GM19035 (cell line): ENCODE results near the gene DCUN1D2.
"Not testable (repeated sequence)": the region's sequence is repeated elsewhere in the genome, so short reads cannot be mapped to it uniquely, and the experiment has no call there.

Experiments used
- ATAC-seq: cut with Tn5 transposase; IDR thresholded peaks from one replicate; pipeline ENCODE4 v1.9.1; 2021; ENCODE audit not compliant: unreplicated experiment

DCUN1D2 gene

DNA sequence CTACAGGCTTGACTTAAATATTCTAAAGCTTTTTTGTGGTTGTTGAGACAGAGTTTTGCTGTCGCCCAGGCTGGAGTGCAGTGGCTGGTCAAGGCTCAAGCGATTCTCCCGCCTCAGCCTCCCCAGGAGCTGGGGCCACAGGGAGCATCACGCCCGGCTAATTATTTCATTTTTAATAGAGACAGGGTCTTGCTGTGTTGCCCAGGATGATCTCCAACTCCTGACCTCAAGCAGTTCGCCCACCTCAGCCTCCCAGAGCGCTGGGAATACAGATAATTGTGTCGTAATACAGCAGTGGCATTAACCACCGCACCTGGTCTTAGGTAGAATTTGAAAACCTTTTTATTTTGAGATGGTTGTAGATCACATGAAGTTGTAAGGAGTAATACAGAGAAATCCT is 1.5 kb upstream of the DCUN1D2 start:
- no peak for ATAC-seq

DNA sequence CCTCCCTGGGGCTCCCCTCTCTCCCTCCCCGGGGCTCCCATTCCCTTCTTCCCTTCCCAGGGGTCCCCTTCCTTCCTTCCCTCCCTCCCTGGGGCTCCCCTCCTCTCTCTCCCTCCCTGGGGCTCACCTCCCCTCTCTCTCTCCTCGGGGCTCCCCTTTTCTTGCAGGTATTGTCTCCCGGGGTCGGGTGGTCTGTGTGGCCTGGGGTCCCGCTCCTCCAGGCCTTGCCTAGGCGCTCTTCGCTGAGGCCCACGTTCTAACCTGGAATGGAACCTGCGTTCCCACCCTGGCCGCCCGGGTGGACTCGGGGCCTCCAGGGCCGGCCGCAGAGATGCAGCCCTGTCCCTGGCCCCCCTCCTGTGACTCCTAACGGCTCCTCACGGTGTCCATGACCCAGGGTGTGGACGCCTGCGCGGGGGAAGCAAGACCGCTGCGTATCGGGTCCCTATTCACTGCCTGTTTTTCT is 940 bp upstream of the DCUN1D2 start:
- no peak for ATAC-seq

DNA sequence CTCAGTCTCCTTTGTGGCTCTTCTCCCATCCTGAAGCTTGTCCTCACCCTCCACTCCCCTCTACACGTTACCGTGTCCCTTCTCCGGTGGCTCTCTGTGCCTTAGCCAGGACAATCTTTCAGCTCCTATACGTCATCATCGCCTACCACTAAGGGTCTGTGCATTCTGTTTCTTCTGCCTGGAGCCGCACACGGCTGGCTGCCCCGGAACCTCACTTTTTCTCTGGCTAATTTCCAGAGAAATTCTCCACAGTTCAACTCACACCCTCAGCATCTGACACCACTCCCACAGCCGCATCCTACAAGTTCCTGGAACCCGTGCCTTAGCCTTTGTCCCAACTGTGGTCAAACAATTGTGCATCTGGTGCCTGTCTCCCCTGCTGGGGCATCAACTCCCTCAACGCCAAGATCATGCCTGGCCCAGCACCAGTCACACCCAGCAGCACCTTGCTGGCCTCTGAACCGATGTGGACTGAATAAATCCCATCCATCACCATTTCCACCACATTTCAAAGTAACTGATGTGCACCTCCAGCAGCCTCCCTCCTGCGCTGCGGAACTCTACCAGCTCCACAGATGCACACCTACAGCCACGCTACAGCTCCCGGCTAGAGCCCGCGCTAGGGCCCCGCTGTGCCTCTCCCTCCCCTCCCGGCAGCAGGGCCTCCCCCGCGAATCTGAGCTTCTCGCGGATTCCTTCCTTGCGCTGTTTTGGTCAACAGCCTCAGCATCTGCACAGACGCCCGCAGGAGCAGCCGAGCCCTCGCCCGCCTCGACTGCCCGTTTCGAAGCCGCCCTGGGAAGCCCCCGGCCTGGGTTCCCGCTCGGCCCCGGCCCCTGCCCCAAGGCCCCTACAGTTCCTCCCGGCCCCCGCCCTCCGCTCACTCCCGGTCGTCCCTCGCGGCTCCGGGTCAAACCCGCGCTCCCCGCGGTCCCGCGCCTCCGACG is 689 bp downstream of the DCUN1D2 start:
- peak; percentile 24 for ATAC-seq

DNA sequence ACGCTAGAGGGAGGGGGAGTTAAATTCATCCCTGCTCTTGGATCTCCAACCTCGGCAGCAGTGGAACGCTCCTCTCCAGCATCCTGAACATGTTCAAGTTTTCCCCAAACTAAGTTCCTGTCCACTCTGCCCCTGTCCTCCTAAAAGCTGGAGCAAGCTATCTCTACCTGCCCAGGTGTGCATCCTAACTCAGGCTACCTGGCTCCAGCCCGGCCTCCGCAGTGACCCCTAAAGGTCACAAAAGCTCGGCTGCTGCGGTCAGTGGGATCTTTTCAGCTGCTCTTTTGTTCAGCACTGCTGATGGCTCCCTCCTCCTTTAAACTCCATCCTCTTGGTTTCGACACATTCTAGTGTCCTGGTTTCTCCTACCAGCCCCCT is 1.4 kb downstream of the DCUN1D2 start:
- ATAC-seq: no peak

DNA sequence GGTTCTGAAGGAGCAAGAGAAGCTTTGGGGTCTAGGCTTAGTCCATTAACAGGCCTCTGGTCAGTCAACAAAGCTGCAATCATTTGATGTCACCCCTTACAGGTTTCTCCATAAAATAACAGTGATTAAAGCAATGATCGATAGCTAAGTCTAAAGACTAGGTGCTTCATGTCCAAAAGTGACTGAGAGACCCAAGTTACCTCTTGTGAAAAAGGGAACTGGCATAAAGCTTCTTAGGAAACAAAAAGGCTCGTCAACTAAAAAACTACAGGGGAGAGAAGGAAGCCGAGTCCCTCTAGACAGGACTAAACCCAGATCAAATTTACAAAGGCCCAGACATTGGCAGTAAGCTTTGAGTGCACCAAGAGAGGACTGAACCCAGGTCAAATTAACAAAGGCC is 2.2 kb downstream of the DCUN1D2 start:
- no peak for ATAC-seq

DNA sequence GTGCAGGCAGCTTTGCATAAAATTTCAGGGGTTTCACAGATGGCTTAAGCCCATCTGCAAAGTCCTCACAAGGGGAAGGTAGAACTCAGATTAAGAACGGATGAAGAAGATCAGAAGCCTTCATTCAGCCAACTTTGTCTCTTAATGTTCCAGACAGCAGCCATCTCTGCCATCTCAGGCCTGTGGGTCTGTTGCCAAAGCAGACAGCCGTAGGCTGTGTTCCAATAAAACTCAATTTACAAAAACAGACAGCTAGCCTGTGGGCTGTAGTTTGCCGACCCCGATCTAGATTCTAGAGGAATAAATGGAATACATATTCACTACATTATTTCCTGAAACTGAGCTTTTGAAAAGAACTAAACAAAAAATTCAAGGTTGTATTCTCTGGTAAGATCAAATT is 3.8 kb downstream of the DCUN1D2 start:
- ATAC-seq: no peak

DNA sequence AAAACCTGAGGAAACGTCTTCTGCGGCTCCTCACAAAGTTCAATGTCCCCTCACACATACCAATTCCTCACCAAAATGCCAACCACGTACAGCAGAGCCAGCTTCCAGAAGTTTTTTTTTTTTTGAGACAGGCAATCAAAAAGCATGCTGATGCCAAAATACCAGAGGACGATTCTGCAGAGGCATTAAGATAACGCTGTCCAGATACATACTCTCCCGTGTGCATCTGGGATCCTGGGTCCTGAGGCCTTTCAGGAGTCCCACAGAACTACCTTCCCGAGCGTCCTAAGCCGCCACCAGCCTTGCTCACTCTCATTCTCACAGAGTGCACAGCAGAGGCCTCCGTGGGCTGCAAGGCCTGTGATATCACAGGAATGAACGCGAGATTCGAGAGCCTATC is 5.0 kb downstream of the DCUN1D2 start:
- no peak for ATAC-seq

DNA sequence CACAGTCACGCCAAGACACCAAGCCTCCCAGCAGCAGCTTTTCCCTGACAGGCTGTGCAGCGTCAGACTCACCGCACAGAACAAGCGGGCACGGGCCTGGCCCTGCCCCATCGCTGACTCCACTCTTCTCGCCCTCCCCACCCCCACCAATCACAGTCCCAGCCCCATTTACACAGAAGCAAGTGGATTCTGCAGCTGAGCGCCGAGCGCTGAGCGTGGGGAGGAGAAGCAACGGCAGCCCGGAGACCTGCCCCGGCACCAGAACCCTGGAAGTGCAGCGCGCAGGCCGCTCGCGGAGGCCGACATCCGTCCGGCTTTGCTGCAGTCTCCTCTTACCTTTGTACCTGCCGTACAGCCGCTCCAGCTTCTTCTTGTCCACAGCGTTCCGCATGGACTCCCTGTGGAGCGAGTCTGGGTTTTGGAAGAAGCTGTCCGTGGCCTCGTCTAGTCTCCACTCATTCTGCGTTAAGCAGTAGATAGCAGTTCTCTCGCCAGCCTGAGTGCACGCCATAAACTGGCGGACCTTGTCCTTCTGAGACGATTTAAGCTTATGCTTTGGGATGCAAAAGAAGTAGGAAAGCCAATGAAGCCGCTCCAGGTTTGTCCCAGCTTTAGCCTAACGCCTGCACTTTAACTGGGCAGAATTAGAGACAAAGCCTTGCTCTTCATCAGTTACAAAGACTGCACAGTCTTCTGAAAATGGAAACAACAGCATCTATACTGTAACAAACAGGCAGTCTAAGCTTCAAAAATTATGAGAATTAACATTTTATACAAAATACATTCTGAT is 6.8 kb downstream of the DCUN1D2 start:
- ATAC-seq: no peak

DNA sequence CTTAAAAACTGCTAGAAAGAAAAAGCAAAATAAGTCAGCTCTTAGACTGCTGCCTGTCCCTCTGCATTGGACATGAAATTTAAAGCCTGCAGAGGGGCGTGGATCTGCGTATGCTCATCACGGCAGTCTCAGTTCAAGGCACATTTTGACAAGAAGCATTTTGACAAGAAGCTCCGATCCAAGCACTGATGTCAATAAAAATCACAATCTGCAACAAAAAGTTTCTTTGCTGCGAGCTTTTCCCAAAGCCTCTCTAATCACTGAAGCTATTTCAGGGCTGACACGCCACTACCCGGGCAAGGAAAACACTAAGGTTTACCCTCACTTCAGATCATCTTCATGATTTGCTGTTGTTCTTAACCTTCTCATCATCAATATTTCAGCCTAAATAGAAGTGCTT is 7.4 kb downstream of the DCUN1D2 start:
- ATAC-seq: no peak

DNA sequence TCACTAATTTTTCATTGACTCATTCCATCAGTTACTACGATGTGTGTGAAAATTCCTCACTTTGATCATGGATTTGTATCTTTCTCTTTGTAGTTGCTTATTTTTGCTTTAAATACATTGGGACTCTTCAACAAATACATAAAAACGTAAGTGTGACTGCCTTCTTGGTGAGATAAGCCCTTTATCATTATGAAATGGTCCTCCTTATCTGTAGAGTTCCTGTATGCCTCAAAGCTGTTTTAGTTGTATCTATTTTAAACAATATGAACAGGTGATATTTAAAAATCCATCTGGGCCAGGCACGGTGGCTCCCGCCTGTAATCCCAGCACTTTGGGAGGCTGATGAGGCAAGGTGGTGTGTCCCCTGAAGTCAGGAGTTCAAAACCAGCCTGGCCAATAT is 11.3 kb downstream of the DCUN1D2 start:
- ATAC-seq: no peak

DNA sequence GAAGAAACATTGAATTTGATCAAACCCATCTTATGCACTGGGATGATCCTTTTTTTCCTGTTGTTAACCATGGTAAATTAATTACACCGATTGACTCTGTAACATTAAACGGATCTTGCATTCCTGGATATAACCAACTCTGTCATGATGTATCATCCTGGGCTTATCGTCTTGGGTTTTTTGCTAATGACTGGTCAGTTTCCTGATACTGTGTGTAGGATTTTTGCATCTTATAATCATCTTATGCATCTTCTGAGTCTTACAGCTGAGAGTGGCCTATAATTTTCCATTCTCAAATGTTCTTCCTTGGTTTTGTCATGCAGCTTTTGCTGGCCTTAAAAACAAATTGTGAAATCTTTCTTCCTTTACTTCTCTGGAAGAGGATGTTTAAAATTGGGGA is 12.8 kb downstream of the DCUN1D2 start:
- ATAC-seq: no peak

DNA sequence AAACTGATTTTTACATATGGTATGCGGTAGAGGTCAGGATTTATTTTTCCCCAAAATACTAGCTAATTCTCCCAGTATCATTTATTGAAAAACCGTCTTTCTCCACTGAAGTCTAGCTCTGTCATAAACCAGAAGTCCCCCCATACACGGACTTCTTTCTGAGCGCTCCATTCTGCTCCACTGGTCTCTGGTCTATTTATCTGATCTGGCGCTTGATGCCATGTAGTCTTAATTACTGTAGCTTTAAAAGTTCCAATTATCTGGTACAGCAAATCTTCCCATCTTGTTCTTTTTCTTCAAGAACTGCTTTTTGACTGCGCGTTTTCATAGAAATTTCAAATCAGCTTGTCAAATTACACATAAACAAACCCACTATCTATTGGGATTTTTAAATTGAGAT is 13.7 kb downstream of the DCUN1D2 start:
- ATAC-seq: no peak

DNA sequence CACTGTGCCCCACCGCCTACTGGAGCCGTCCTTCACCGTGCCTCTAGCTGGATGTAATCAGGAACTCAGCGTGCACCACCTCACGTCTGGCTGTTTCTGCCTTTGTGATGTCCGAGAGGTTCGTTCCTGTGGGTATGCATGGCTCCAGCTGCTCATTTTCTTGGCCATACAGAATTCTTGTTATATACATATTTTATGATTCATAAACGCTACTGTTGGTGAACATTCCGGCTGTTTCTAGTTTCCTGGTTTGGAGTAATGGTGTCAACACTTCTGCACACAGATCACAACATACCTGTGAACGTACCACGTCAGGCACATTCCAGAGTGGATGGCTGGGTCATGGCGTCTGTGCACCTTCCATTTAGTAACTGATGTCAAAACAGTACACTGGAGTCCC is 14.6 kb downstream of the DCUN1D2 start:
- no peak for ATAC-seq

DNA sequence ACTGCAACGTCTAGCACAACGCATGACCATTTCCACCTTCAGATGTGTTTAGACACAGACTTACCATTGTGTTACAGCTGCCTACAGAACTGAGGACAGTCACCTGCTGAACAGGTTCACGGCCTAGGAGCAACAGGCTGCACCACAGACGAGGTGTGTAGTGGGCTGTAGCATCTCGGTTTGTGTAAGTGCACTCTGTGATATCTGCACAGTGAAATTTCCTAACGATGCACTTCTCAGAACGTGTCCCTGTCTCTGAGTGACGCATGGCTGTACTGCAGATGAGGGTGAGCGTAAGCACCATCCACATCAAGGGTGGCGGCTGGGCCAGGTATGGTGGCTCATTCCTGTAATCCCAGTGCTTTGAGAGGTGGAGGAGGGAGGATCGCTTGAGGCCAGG is 15.2 kb downstream of the DCUN1D2 start:
- ATAC-seq: no peak

DNA sequence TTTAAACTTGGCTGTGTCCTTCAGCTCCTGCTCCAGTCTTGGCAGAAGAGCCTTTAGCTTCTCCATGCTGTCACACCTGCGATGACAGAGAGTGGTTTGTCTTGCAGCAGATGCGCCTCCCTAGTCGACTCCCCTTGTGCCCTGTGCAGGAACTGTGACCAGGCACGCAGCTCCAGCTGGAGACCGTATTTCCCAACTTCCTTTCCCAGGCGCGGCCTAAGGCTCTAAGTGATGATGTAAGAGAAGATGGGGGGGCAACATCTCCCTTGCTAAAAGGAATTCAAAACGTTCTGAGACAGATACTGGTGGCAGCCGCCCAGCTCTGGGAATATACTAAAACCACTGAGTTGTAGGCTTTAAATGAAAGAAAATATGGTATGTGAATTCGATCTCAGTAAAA is 16.3 kb downstream of the DCUN1D2 start:
- ATAC-seq: no peak

DNA sequence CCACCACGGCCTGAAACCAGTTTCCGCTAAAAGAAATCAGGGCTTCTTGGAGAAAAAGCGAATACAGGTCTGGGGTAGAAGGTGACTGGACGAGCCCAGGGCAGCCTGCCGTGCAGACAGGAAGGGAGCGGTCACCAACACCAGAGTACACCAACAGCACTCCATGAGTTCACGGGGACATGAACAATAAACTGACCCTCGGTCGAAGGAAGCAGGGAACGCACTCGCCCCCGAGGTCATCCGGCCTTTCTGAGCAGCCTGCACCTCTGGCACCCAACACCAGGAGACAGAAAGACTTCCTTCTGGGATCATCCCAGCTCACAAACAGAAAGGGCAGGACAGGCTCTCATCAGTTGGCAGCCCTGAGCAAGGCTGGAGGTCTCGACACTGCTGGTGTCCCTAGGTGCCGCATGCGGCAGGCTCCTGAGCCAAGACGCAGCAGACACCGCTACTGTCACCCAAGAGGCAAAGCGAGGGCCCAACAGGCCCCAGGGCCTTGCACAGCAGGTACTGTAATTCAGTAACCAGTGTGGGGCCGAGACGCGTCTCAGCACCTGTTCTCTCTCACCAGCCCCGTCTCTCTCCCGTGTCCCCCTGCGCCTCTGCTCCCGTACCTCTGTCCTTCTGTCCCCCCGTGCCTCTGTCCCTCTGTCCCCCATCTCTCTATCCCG is 18.0 kb downstream of the DCUN1D2 start:
- ATAC-seq: no peak

DNA sequence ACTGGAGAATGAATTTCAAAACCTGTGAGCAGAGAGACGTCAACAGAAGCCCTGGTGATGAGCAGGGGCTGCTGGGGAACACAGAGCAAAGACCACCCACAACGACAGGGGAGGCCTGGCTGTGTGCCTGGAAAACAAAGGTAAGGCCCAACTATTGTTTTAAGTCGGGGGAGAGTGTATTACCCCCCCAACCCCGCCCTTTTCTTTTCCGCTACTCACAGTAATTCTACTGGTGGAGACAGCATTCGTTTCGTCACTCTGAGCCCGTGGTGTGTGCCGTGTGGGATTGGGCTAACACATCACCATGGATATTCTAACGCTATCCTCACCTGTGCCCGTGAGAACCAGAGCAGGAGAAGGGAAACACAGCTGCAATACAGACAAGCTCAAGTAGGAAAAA is 18.7 kb downstream of the DCUN1D2 start:
- ATAC-seq: no peak

DNA sequence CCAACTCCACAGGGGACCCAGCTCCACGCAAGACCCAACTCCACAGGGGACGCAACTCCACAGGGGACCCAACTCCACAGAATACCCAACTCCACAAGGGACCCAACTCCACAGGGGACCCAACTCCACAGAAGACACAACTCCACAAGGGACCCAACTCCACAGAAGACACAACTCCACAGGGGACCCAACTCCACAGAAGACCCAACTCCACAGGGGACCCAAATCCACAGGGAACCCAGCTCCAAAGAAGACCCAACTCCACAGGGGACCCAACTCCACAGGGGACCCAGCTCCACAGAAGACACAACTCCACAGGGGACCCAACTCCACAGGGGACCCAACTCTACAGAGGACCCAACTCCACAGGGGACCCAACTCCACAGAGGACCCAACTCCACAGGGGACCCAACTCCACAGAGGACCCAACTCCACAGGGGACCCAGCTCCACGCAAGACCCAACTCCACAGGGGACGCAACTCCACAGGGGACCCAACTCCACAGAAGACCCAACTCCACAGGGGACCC is 19.8 kb downstream of the DCUN1D2 start:
- ATAC-seq: not testable (repeated sequence)

DNA sequence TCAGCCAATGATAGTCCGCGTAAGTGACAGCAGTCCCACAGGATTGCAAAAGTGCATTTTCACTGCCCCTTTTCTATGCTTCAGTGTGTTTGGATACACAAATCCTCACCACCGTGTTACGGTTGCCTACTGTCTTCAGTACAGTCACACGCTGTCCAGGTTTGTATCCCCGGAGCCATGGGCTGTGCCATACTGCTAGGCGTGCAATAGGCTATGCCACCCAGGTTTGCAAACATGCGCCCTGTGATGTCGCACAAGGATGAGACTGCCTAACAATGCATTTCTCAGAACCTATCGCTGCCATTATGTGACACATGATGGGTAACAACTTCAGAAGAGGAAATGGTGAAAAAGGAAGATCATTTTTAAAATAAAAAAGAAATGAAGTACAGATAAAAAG is 20.4 kb downstream of the DCUN1D2 start:
- no peak for ATAC-seq

DNA sequence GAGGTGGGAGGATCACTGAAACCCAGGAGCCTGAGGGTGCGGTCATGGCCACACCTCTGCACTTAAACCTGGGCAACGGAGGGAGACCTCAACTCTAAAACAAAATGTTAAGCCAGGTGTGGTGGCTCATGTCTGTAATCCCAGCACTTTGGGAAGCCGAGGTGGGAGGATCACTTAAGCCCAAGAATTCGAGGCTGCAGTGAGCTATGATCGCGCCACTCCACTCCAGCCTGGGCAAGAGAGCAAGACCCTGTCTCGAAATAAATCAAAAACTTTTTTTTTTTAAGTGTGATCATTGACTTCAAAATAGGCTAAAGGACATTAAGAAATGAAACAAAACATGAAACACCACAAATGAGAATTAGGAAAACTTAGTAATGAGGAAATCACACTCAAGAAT is 20.9 kb downstream of the DCUN1D2 start:
- no peak for ATAC-seq

DNA sequence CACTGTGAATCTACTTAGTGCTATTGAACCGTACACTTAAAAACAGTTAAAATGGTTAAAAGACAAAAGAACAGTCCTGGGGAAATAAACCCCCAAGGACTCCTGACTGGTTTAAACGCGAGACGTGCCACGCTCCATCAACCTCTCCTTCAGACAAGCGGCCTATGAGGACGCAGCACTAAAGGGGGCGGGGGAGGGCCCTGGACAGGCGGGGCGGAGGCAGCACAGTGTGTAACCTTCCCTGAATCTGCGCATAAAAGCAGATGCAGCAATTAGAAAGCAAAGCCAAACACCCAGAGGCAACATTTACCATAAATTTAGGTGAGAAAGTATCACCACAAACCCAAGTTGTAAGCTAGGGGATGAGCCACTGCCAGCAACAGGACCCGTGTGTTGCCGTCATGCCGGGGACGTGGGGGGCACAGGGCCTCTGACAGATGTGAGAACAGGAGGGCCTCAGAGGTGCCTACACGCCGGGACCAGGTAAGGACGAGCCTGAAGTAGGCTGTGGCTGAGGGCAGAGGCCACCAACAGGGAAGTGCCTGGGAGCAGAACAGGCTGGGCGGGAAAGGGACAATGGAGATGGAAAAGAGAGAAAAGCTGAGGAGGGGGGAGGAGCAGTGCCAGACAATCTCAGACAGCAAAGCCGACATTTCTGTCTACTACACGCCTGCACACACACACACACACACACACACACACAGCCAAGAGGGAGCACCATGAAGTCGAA is 21.9 kb downstream of the DCUN1D2 start:
- ATAC-seq: no peak
